Measurements from ENCODE around the gene EPHB3. TPM values are rescaled to one million over a fixed set of nuclear protein-coding genes. Genes with fewer than 3 reads are reported as not detected.

EPHB3 gene
- total RNA-seq, 1 experiment from 2014 or later = 6.0 TPM

DNA sequence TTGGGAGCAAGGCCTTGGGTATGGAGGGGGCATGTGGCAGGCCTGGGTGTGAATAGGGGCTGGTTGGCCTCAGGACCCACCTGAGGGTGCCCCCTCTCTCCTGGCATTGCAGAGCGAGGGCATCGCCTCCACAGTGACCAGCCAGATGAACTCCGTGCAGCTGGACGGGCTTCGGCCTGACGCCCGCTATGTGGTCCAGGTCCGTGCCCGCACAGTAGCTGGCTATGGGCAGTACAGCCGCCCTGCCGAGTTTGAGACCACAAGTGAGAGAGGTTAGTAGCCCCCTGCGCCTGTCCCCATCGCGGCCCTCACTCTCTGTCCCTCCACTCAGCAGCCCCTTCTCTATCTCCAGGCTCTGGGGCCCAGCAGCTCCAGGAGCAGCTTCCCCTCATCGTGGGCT is 16.0 kb downstream of the EPHB3 start:
- no peak overlapping the region for H3K27ac ChIP-seq (ENCODE audit: low read length)
- H3K9me3 ChIP-seq (ENCODE audit: control insufficient read depth, insufficient read depth, low read depth, low read length) = no peaks in the 10 kb centered on the region
- no peaks in the 10 kb centered on the region for H3K36me3 ChIP-seq (ENCODE audit: control insufficient read depth, insufficient read depth, low read length)
- intact Hi-C loops (cut with micrococcal nuclease; ENCODE audit: unreplicated experiment) = no loop called here
- no TSS peak for BruUV-seq (replicated peaks)
- no peaks in the 10 kb centered on the region for H3K27me3 ChIP-seq (ENCODE audit: control insufficient read depth, insufficient read depth, low read length)
- ATAC-seq (no peak), DNase-seq (ENCODE audit: low read depth, low spot score) (no peak)
- H3K4me3 ChIP-seq (ENCODE audit: low read depth in 2 of 2, low read length in 2 of 2) = no peak overlapping the region
- CTCF ChIA-PET = no interaction called here
- POLR2A ChIA-PET = no interaction called here
- H3K4me1 ChIP-seq (ENCODE audit: control insufficient read depth, insufficient read depth, low read length) = no peaks in the 10 kb centered on the region; the same call in 1 of the 2 replicates
- TF ChIP-seq, protein P1, sequence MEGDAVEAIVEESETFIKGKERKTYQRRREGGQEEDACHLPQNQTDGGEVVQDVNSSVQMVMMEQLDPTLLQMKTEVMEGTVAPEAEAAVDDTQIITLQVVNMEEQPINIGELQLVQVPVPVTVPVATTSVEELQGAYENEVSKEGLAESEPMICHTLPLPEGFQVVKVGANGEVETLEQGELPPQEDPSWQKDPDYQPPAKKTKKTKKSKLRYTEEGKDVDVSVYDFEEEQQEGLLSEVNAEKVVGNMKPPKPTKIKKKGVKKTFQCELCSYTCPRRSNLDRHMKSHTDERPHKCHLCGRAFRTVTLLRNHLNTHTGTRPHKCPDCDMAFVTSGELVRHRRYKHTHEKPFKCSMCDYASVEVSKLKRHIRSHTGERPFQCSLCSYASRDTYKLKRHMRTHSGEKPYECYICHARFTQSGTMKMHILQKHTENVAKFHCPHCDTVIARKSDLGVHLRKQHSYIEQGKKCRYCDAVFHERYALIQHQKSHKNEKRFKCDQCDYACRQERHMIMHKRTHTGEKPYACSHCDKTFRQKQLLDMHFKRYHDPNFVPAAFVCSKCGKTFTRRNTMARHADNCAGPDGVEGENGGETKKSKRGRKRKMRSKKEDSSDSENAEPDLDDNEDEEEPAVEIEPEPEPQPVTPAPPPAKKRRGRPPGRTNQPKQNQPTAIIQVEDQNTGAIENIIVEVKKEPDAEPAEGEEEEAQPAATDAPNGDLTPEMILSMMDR (IDR thresholded peaks at IDR 0.05) = no peak
- TF ChIP-seq POLR2AphosphoS5 (IDR thresholded peaks at IDR 0.05; ENCODE audit: low read depth, low read length) (no peak), SIN3A (IDR thresholded peaks at IDR 0.05; ENCODE audit: borderline replicate concordance, insufficient read depth, low read depth, low read length) (no peak), TCF7L2 (IDR thresholded peaks at IDR 0.05; ENCODE audit: low read depth, low read length) (no peak)
- TF ChIP-seq, protein P2, sequence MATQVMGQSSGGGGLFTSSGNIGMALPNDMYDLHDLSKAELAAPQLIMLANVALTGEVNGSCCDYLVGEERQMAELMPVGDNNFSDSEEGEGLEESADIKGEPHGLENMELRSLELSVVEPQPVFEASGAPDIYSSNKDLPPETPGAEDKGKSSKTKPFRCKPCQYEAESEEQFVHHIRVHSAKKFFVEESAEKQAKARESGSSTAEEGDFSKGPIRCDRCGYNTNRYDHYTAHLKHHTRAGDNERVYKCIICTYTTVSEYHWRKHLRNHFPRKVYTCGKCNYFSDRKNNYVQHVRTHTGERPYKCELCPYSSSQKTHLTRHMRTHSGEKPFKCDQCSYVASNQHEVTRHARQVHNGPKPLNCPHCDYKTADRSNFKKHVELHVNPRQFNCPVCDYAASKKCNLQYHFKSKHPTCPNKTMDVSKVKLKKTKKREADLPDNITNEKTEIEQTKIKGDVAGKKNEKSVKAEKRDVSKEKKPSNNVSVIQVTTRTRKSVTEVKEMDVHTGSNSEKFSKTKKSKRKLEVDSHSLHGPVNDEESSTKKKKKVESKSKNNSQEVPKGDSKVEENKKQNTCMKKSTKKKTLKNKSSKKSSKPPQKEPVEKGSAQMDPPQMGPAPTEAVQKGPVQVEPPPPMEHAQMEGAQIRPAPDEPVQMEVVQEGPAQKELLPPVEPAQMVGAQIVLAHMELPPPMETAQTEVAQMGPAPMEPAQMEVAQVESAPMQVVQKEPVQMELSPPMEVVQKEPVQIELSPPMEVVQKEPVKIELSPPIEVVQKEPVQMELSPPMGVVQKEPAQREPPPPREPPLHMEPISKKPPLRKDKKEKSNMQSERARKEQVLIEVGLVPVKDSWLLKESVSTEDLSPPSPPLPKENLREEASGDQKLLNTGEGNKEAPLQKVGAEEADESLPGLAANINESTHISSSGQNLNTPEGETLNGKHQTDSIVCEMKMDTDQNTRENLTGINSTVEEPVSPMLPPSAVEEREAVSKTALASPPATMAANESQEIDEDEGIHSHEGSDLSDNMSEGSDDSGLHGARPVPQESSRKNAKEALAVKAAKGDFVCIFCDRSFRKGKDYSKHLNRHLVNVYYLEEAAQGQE (IDR thresholded peaks at IDR 0.05; ENCODE audit: insufficient read depth in 1 of 2, low read depth in 2 of 2, low read length in 1 of 2) = no peak
- in situ Hi-C loops (cut with HindIII; ENCODE audit: low pct_unique_long_range_greater_than_20kb, low sequenced_read_pairs) = no loop called here

DNA sequence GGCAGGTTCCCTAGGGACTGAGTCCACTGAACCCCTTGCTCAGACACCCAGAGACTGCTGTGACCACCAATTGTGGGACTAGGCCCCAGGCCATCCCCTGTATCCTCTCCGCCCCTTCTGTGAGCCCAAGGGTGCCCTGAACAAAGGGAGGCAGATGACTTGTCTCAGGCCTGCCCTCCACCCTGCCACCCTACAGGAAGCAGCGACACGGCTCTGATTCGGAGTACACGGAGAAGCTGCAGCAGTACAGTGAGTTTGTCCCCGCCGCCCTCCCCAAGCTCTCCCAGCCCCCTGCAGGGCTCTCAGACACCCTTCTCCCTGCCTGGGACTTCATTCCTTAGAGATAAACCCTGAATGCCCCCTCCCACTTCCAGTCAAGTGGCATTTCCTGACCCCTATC is 16.6 kb downstream of the EPHB3 start:
- BruUV-seq (replicated peaks) = no TSS peak
- no peaks in the 10 kb centered on the region; the same call in 1 of the 2 replicates for H3K4me1 ChIP-seq (ENCODE audit: control insufficient read depth, insufficient read depth, low read length)
- in situ Hi-C loops (cut with HindIII; ENCODE audit: low pct_unique_long_range_greater_than_20kb, low sequenced_read_pairs) = no loop called here
- no peaks in the 10 kb centered on the region for H3K27me3 ChIP-seq (ENCODE audit: control insufficient read depth, insufficient read depth, low read length)
- H3K4me3 ChIP-seq (ENCODE audit: low read depth in 2 of 2, low read length in 2 of 2) = no peak overlapping the region
- CTCF ChIA-PET = no interaction called here
- H3K36me3 ChIP-seq (ENCODE audit: control insufficient read depth, insufficient read depth, low read length) = no peaks in the 10 kb centered on the region
- no peak for TF ChIP-seq POLR2AphosphoS5 (IDR thresholded peaks at IDR 0.05; ENCODE audit: low read depth, low read length)
- TF ChIP-seq, protein P2 (IDR thresholded peaks at IDR 0.05; ENCODE audit: insufficient read depth in 1 of 2, low read depth in 2 of 2, low read length in 1 of 2) = no peak
- TF ChIP-seq, protein P1 (IDR thresholded peaks at IDR 0.05) = no peak
- no peak for TF ChIP-seq TCF7L2 (IDR thresholded peaks at IDR 0.05; ENCODE audit: low read depth, low read length)
- no peak for TF ChIP-seq SIN3A (IDR thresholded peaks at IDR 0.05; ENCODE audit: borderline replicate concordance, insufficient read depth, low read depth, low read length)
- intact Hi-C loops (cut with micrococcal nuclease; ENCODE audit: unreplicated experiment) = no loop called here
- ATAC-seq (no peak), DNase-seq (ENCODE audit: low read depth, low spot score) (no peak)
- H3K9me3 ChIP-seq (ENCODE audit: control insufficient read depth, insufficient read depth, low read depth, low read length) = no peaks in the 10 kb centered on the region
- no peak overlapping the region for H3K27ac ChIP-seq (ENCODE audit: low read length)
- POLR2A ChIA-PET = no interaction called here

All from Panc1 (cell line).